Body of pancreas (tissue), 4 donors: Measurements from ENCODE around the gene C8B.

ENCODE experiments used
- POLR2A ChIP-seq, 3 donors: fragments of 450-650 bp; IDR thresholded peaks; one replicate each; pipeline ENCODE4 v1.6.1; 2016; ENCODE audit warnings: antibody characterized with exemption in 3 of 3, mild to moderate bottlenecking in 2 of 3
- TF ChIP-seq, protein P1 (sequence below), 7 experiments: fragments of 450-650 bp in 4 of 7; fragments of 200-600 bp in 3 of 7; sonication (generic) in 3 of 7; IDR thresholded peaks; one replicate each; pipeline ENCODE4 v1.5.1; 2016 to 2019; ENCODE audit warnings: antibody characterized with exemption in 7 of 7

DNA sequence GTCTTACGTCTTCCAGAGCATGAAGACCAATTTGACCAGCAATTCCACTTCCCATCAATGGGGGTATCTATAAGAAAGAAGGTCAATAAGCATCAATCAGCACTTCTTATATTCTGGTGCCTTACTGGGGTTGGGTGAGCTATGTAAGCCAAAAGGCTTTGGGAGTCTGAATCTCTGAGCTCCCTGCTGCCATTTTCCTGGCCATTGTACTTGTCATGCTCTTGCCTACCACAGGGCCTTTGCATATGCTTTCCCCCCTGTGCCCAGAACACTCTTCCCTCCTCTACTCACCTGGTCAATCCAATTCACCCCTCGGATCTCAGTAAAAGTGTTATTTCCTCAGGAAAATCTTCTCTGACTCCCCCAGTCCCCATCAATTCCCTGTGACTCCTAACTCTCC is 36.3 kb downstream of the C8B start:
- TF ChIP-seq POLR2A (IDR thresholded peaks at IDR 0.05), result no peak
- TF ChIP-seq, protein P1, sequence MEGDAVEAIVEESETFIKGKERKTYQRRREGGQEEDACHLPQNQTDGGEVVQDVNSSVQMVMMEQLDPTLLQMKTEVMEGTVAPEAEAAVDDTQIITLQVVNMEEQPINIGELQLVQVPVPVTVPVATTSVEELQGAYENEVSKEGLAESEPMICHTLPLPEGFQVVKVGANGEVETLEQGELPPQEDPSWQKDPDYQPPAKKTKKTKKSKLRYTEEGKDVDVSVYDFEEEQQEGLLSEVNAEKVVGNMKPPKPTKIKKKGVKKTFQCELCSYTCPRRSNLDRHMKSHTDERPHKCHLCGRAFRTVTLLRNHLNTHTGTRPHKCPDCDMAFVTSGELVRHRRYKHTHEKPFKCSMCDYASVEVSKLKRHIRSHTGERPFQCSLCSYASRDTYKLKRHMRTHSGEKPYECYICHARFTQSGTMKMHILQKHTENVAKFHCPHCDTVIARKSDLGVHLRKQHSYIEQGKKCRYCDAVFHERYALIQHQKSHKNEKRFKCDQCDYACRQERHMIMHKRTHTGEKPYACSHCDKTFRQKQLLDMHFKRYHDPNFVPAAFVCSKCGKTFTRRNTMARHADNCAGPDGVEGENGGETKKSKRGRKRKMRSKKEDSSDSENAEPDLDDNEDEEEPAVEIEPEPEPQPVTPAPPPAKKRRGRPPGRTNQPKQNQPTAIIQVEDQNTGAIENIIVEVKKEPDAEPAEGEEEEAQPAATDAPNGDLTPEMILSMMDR (IDR thresholded peaks at IDR 0.05), result no peak
